PC-3 (cell line): ENCODE measurements around the gene NANOS3.

Experiments used
- EZH2 ChIP-seq: fragments of 300-600 bp; sonication (generic); IDR thresholded peaks from one replicate; pipeline ENCODE4 v1.6.1; 2017; ENCODE audit warnings: antibody characterized with exemption, mild to moderate bottlenecking, low read length; ENCODE audit not compliant: unreplicated experiment
- TF ChIP-seq, protein P1 (sequence below): fragments of 300-600 bp; sonication (generic); conservative IDR thresholded peaks from 2 replicates; pipeline ENCODE4 v1.5.1; 2017; ENCODE audit warnings: antibody characterized with exemption, low read depth, mild to moderate bottlenecking, low read length

DNA sequence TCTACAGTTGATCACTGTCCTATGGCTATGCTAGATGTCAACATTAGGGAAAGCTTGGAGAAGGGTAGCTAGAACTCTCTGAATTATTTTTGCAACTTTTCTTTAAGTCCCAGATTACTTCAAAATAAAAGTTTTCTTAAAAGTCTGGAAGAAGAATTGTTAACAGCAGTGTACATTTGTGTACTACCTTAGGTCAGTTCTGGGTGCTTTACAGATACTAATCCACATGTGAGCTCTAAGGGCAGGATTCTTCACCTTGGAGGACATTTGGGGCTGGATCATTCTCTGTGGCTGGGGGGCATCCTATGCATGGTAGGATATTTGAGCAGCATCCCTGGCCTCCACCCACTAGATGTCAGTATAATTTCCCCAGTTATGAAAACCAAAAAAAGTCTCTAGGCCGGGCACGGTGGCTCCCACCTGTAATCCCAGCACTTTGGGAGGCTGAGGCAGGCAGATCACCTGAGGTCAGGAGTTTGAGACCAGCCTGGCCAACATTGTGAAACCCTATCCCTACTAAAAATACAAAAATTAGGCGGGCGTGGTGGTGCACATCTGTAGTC, 26.1 kb downstream of the NANOS3 start:
- TF ChIP-seq, protein P1, sequence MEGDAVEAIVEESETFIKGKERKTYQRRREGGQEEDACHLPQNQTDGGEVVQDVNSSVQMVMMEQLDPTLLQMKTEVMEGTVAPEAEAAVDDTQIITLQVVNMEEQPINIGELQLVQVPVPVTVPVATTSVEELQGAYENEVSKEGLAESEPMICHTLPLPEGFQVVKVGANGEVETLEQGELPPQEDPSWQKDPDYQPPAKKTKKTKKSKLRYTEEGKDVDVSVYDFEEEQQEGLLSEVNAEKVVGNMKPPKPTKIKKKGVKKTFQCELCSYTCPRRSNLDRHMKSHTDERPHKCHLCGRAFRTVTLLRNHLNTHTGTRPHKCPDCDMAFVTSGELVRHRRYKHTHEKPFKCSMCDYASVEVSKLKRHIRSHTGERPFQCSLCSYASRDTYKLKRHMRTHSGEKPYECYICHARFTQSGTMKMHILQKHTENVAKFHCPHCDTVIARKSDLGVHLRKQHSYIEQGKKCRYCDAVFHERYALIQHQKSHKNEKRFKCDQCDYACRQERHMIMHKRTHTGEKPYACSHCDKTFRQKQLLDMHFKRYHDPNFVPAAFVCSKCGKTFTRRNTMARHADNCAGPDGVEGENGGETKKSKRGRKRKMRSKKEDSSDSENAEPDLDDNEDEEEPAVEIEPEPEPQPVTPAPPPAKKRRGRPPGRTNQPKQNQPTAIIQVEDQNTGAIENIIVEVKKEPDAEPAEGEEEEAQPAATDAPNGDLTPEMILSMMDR, result peak; percentile 73
- TF ChIP-seq EZH2, result no peak
